NT2/D1 (cell line): ENCODE results near the gene IGF1R.

Experiments used
- SUZ12 ChIP-seq: IDR thresholded peaks from 2 replicates; pipeline ENCODE4 v1.6.1; 2011; ENCODE audit not compliant: insufficient read length, insufficient read depth; ENCODE audit errors: extremely low read depth
- ZNF274 ChIP-seq: IDR thresholded peaks from 2 replicates; pipeline ENCODE4 v1.6.1; 2011; ENCODE audit warnings: mild to moderate bottlenecking, low read depth, low read length

- no peak for TF ChIP-seq SUZ12
- TF ChIP-seq ZNF274, result no peak
These were observed 7.4 kb downstream of the IGF1R start for GRCh38 chr15:98655732-98656131.
